HG03354 (cell line): ENCODE measurements around the gene RER1.

Experiments used
- ATAC-seq: cut with Tn5 transposase; IDR thresholded peaks from one replicate; pipeline ENCODE4 v1.9.1; 2021; ENCODE audit warnings: mild to moderate bottlenecking; ENCODE audit not compliant: unreplicated experiment, poor library complexity, severe bottlenecking

Gene RER1

DNA sequence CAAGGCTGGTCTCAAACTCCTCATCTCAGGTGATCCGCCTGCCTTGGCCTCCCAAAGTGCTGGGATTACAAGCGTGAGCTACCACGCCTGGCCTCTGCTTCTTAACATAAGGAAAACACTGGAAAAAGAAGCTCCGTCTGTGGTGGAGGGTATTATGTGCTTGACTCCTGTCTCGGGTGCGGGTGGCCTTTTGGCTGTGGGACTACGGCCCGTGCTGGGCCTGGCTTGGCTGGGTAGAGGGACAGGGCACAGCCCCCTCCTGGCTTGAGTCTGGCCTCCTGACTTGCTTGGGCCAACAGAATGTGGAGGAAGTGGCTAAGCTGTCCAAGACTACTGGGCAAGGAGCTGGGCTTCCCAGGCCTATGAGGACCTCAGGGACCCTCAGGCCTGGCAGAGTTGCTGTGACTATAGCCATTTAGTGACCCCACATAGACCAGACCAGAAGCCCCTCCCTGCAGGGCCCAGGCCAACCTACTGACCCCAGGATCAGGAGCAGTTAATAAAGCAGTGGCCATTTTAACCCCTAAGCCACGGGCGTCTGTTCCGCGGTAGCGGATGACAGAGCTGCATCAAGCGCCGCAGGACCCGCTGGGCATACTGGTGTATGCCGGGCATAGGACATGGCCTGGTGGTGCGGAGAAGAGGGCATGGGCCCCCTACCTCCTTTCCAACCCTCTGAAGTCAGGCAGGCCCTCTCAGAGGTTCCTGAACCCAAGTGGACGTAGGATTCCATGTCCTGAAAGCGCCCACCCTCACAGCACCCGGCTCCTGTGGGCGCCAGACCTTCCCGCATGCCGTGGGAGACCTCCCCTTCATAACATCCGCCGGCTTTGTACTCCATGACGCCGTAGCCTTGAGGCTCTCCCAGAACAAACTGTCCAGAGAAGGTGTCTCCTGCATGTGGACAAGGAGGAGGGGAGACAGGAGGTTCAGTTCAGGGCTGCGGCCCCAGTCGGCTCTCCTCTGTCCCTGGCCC, 4.7 kb upstream of the RER1 start:
- ATAC-seq: no peak

- ATAC-seq: no peak
These were observed 3.4 kb upstream of the RER1 start for GRCh38 chr1:2388004-2388913.

- ATAC-seq: no peak
These were observed 2.0 kb upstream of the RER1 start for GRCh38 chr1:2389644-2390043.

GRCh38 chr1:2391931-2392509, 379 bp downstream of the RER1 start:
- ATAC-seq: peak; percentile 19

- no peak for ATAC-seq
These were observed 1.0 kb downstream of the RER1 start for GRCh38 chr1:2392686-2393085.

DNA sequence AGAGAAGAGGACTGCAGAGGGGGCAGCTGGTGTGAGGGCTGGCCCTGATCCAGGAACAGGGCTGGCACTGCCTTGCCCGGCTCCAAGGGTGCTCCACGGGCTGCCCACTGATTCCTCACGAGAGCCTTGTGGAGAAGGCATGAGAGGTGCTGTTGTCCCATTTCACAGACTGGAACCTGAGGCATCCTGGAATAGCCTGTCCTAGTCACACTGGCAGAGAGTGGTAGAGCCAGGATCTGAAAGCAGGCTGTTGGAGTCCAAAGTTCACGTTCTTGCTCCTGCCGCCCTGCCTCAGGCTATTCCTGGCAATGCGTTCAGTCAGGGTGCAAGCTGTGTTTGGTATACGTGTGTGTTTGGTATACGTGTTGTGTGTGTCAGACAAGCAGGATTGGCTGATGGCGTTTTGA, 1.8 kb downstream of the RER1 start:
- ATAC-seq: no peak

DNA sequence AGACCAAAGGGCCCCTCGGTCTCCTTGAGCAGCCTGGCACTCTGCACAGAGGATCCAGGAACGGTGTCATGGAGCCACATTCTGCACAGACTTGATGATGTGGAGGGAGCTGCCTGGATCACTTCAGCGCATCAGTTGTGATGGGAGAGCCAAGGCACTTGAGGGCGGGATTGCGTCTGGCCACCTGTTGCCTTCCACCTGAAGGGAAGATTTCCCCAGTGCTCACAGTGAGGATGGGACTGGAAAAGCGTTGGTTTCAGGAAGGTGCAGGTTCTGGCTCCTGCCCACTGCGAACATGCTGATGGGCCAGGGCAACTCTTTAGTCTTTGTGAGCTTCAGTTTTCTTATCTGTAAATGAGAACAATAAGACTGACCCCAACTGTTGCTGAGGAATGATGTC, 2.6 kb downstream of the RER1 start:
- no peak for ATAC-seq

GRCh38 chr1:2394761-2395160, 3.1 kb downstream of the RER1 start:
- no peak for ATAC-seq

DNA sequence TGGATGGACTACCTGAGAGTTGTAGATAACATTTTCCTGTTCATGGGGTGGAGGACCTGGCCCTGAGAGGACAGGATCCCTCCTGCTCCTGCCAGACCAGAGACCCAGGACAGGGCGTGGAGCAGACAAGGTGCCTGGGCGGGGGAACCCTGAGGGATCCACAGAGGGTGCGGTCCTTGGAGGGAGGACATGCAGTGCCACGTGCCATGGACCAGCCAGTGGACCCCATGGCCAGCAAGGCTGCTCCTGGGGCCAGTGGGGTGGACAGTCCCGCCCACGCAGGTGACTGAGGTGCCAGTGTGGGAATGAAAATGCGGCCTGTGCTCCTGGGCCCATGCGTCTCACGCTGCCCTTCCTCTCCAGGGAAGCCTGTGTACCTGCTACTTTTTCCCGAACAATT, 3.6 kb downstream of the RER1 start:
- ATAC-seq: no peak

- ATAC-seq: no peak
These were observed 4.4 kb downstream of the RER1 start for GRCh38 chr1:2396059-2396458.

DNA sequence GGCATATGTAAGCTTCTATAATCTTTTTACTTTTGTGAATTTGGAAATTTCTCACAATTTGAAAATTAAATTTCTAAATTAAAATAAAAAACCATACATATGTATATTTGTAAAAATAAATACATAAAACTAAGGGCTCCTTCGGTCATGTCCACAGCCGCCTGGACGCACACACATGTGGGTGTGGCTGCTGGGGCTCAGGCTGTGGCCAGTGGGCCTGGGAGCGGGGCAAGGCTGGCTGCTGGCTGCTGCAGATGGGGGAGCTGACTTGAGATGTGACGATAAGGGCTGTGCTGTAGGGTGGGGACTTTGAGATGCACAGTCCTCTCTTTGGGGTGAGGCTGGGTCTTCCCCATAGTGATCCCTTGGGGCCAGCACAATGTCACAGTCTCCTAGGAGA, 4.8 kb downstream of the RER1 start:
- no peak for ATAC-seq

GRCh38 chr1:2397007-2397679, 5.5 kb downstream of the RER1 start:
- no peak for ATAC-seq

GRCh38 chr1:2398871-2399270, 7.2 kb downstream of the RER1 start:
- no peak for ATAC-seq

- no peak for ATAC-seq
These were observed 8.4 kb downstream of the RER1 start for GRCh38 chr1:2399890-2400575.

DNA sequence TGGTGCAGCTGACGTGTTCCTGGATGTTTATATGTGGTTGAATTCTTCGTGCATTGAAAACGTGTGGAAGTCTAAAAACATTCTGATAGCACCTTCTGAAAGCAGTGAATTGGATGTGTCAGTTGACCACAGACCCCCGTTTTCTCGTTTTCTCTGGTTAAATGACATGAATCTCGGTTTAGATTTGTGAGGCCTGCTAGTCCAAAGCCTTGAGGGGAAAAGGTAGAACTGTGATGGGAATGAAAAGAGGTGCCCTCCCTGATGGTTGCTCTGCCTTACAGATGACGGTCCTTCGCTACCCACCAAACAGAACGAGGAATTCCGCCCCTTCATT, 8.9 kb downstream of the RER1 start:
- ATAC-seq: no peak

DNA sequence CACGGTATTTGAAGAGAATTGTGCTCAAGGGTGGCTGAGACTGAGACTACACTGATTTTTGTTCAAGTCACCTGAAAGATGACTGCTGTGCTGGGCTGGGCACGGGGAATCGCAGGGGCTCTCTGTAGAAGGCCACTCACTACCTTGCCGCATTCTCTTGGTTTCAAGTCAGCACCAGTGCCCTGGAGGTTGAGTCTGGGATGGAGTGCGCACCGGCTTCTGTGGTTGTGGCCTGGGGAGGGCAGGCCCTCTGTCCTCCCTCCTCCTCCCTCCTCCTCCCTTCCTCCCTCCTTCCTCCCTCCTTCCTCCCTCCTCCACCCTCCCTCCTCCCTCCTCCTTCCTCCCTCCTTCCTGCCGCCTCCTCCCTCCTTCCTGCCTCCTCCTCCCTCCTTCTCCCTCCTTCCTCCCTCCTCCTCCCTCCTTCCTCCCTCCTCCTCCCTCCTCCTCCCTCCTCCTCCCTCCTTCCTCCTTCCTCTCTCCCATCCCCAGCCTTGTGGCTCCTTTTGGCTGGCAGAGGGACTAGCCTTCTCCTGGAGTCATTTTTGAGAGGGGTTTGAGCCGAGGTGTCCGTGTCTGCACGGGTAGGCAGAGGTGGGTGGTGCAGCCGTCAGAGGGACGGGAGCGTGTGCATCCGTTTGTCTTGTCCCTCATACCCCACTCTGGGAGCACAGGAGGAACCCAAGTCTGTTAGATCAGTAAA, 9.5 kb downstream of the RER1 start:
- ATAC-seq: no peak

GRCh38 chr1:2402420-2402819, 10.8 kb downstream of the RER1 start:
- ATAC-seq: no peak

- no peak for ATAC-seq
These were observed 11.6 kb downstream of the RER1 start for GRCh38 chr1:2403273-2403672.
